ENCODE measurements around the gene RTL1. TPM values are rescaled to one million over a fixed set of nuclear protein-coding genes. Genes with fewer than 3 reads are reported as not detected.

Gene RTL1
- polyA plus RNA-seq, 1 experiment, result not detected

DNA sequence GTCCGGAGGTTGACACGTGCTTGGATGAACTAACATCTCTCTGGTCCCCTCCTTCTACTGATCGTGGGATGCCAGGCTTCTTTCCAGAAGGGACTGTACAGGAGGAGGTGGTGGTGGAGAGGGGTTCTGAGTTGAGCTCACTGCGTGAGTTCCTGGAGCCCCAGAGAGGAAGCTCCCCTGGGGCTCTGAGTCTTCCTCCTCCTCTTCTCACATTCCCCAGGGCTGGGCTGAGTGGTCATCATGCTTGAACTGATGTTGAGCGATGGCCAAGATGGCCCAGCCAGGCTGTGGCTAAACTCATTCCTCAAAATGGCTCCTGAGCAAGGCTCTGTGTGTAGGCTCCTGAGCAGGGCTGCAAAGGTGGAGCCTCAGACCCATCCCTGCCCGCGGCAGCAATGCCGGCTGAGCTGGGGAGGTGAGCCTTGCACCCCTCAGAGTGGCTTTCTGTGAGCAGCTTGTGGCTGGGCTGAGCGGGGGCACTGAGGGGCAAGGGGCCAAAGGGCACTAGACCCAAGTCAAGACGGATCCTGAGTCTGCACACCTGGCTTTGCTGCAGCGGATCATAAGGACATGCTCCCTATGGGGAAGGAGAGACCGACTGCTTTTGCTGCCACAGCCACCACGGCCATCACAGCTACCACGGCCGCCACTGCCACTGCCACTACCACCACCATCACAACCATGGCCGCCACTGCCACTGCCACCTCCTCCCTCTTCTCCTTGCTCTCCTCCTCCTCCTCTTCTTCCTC is 42.2 kb downstream of the RTL1 start:
- H3K27me3 ChIP-seq (ENCODE audit: control insufficient read depth, insufficient read depth, low read length), result no peaks in the 10 kb centered on the region
- CTCF ChIA-PET, result no interaction called here
- H3K27ac ChIP-seq (ENCODE audit: low read depth, low read length), result no peak overlapping the region
- H3K4me3 ChIP-seq (ENCODE audit: low read depth, low read length), result no peak overlapping the region
- POLR2A ChIA-PET, result no interaction called here
- no peaks in the 10 kb centered on the region; the same call in 1 of the 2 replicates for H3K9me3 ChIP-seq (ENCODE audit: control insufficient read depth, insufficient read depth, low read length)
- TF ChIP-seq, protein P1, sequence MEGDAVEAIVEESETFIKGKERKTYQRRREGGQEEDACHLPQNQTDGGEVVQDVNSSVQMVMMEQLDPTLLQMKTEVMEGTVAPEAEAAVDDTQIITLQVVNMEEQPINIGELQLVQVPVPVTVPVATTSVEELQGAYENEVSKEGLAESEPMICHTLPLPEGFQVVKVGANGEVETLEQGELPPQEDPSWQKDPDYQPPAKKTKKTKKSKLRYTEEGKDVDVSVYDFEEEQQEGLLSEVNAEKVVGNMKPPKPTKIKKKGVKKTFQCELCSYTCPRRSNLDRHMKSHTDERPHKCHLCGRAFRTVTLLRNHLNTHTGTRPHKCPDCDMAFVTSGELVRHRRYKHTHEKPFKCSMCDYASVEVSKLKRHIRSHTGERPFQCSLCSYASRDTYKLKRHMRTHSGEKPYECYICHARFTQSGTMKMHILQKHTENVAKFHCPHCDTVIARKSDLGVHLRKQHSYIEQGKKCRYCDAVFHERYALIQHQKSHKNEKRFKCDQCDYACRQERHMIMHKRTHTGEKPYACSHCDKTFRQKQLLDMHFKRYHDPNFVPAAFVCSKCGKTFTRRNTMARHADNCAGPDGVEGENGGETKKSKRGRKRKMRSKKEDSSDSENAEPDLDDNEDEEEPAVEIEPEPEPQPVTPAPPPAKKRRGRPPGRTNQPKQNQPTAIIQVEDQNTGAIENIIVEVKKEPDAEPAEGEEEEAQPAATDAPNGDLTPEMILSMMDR (IDR thresholded peaks at IDR 0.05; ENCODE audit: low read depth, low read length), result no peak
- no peak for DNase-seq (ENCODE audit: low read depth, low spot score)

DNA sequence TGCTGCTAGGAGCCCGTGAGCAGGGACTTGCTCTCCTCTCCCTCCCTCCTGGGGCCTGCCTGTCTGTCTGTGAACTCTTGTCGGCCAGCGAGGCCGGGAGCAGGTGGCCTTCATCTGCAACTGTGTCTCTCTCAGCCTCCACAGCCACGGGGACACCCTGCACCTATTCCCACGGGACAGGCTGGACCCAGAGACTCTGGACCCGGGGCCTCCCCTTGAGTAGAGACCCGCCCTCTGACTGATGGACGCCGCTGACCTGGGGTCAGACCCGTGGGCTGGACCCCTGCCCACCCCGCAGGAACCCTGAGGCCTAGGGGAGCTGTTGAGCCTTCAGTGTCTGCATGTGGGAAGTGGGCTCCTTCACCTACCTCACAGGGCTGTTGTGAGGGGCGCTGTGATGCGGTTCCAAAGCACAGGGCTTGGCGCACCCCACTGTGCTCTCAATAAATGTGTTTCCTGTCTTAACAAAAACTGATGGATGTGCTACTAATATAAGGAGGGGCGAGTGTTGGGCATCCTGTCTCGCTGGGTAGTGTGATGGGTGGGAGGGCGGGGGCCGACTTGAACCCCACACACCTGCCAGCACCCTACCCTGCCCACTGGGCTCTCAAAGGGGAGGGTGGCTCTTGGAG is 42.9 kb downstream of the RTL1 start:
- TF ChIP-seq, protein P1 (IDR thresholded peaks at IDR 0.05; ENCODE audit: low read depth, low read length), result no peak
- no peak overlapping the region for H3K4me3 ChIP-seq (ENCODE audit: low read depth, low read length)
- no peaks in the 10 kb centered on the region for H3K27me3 ChIP-seq (ENCODE audit: control insufficient read depth, insufficient read depth, low read length)
- no peak for DNase-seq (ENCODE audit: low read depth, low spot score)
- ChIA-PET CTCF (interaction anchor here (0.5 kb wide), 1 partner anchor 39 kb away, joined by 4 read pairs; no protein-coding TSS in a partner anchor), POLR2A (interaction anchor here (0.6 kb wide), 1 partner anchor 17 kb away, joined by 3 read pairs; no protein-coding TSS in a partner anchor)
- H3K27ac ChIP-seq (ENCODE audit: low read depth, low read length), result no peak overlapping the region
- no peaks in the 10 kb centered on the region; the same call in 1 of the 2 replicates for H3K9me3 ChIP-seq (ENCODE audit: control insufficient read depth, insufficient read depth, low read length)

DNA sequence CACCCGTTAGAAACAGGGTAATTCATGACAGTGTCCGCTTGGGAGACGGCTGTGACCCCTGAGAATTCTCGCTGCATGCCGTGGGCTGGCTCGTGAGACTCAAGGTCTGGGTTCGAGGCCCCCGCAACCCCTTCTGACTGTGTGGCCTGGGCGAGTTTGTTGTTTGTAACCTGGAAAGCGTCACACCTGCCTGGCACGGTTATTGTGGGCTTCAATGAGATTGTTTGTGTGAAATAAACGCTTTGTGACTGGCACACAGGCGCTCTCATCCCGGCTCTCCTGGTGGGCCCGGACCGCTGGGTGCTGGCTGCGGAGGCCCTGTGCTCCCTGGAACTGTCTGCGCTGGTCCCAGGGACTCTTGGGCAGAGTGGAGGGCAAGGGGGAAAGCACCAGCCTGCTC is 43.7 kb downstream of the RTL1 start:
- Histone ChIP-seq H3K9me3 (ENCODE audit: control insufficient read depth, insufficient read depth, low read length) (no peaks in the 10 kb centered on the region; the same call in 1 of the 2 replicates), H3K27me3 (ENCODE audit: control insufficient read depth, insufficient read depth, low read length) (no peaks in the 10 kb centered on the region), H3K27ac (ENCODE audit: low read depth, low read length) (no peak overlapping the region), H3K4me3 (ENCODE audit: low read depth, low read length) (no peak overlapping the region)
- TF ChIP-seq, protein P1 (IDR thresholded peaks at IDR 0.05; ENCODE audit: low read depth, low read length), result no peak
- no peak for DNase-seq (ENCODE audit: low read depth, low spot score)
- ChIA-PET CTCF (no interaction called here), POLR2A (no interaction called here)

DNA sequence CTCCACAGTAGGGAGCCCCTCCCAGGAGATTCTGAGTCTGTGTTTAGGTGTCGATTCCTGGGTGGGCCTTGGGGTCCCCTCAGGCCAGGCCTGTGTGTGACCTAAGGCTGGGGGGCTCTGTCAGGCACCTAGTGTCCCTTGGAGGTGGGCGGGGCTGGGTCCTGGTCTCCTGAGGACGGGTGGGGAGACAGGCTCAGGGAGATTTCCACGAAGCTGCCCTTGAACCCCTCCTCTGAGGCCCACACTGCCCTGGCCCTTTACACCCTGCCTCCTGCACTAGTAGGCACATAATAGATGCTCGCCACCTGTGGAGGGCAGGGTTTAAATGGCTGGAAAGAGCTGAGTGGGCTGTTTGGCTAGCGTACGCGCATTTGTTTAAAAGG is 44.7 kb downstream of the RTL1 start:
- TF ChIP-seq, protein P1 (IDR thresholded peaks at IDR 0.05; ENCODE audit: low read depth, low read length), result no peak
- Histone ChIP-seq H3K9me3 (ENCODE audit: control insufficient read depth, insufficient read depth, low read length) (no peaks in the 10 kb centered on the region; the same call in 1 of the 2 replicates), H3K4me3 (ENCODE audit: low read depth, low read length) (no peak overlapping the region), H3K27ac (ENCODE audit: low read depth, low read length) (no peak overlapping the region), H3K27me3 (ENCODE audit: control insufficient read depth, insufficient read depth, low read length) (no peaks in the 10 kb centered on the region)
- CTCF ChIA-PET, result no interaction called here
- POLR2A ChIA-PET, result no interaction called here
- DNase-seq (ENCODE audit: low read depth, low spot score), result no peak

Measured in AG04450 (cell line).